ENCODE measurements around the gene ATXN7L1. TPM values are rescaled to one million over a fixed set of nuclear protein-coding genes. Genes with fewer than 3 reads are reported as not detected.

The ATXN7L1 gene
- total RNA-seq, 3 donors from 2014 or later (not counting 1 experiment from before 2014, with no cell fraction given): 37.5 to 48.6 (median 47.9) TPM

DNA sequence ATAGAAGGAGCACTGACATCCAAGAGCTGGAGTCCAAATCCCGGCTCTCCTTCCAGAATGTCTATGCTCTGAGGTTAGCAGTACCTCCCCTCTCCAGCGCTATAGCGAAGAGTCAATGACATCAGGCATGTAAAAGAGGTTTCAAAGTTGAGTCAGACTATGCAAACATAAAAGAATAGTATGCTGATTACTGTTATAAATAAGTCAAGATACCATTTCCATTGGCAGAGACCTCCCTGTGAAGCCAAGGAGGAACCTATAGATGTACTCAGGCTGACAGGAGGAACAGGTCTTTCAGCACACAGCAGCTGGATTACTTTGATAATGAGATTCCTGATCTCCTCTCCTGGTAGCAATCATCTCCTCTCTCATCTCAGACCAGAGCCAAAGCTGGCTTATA, 191.2 kb downstream of the ATXN7L1 start:
- Histone ChIP-seq H3K27me3 (ENCODE audit: control insufficient read depth, insufficient read depth, low read length) (no peaks in the 10 kb centered on the region), H3K9me3 (ENCODE audit: control insufficient read depth, insufficient read depth, low read length) (no peaks in the 10 kb centered on the region), H3K27ac (ENCODE audit: low read length) (no peak overlapping the region), H3K4me3 (ENCODE audit: low read length) (no peak overlapping the region), H3K4me1 (ENCODE audit: control insufficient read depth, insufficient read depth, low read length) (no peaks in the 10 kb centered on the region), H3K36me3 (ENCODE audit: control insufficient read depth, insufficient read depth, low read length) (no peaks in the 10 kb centered on the region)
- DNase-seq (no peak), ATAC-seq (no peak)
- intact Hi-C loops (cut with micrococcal nuclease): no loop called here
- H3K9me3 Mint-ChIP-seq: no peaks in the 10 kb centered on the region
- no peaks in the 10 kb centered on the region for H3K27me3 Mint-ChIP-seq (ENCODE audit: low read depth in 2 of 2)
- no peak overlapping the region for H3K4me3 Mint-ChIP-seq
- peaks cover 0 to 4% of the 10 kb centered on the region in 2 donors for H3K4me1 Mint-ChIP-seq
- 100% methylated on average over 2 of the region's 3 CpGs for WGBS (ENCODE audit: insufficient coverage)
- TF ChIP-seq, protein P1, sequence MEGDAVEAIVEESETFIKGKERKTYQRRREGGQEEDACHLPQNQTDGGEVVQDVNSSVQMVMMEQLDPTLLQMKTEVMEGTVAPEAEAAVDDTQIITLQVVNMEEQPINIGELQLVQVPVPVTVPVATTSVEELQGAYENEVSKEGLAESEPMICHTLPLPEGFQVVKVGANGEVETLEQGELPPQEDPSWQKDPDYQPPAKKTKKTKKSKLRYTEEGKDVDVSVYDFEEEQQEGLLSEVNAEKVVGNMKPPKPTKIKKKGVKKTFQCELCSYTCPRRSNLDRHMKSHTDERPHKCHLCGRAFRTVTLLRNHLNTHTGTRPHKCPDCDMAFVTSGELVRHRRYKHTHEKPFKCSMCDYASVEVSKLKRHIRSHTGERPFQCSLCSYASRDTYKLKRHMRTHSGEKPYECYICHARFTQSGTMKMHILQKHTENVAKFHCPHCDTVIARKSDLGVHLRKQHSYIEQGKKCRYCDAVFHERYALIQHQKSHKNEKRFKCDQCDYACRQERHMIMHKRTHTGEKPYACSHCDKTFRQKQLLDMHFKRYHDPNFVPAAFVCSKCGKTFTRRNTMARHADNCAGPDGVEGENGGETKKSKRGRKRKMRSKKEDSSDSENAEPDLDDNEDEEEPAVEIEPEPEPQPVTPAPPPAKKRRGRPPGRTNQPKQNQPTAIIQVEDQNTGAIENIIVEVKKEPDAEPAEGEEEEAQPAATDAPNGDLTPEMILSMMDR (IDR thresholded peaks at IDR 0.05): no peak
- H3K27ac Mint-ChIP-seq: no peak overlapping the region
- H3K36me3 Mint-ChIP-seq: no peaks in the 10 kb centered on the region

DNA sequence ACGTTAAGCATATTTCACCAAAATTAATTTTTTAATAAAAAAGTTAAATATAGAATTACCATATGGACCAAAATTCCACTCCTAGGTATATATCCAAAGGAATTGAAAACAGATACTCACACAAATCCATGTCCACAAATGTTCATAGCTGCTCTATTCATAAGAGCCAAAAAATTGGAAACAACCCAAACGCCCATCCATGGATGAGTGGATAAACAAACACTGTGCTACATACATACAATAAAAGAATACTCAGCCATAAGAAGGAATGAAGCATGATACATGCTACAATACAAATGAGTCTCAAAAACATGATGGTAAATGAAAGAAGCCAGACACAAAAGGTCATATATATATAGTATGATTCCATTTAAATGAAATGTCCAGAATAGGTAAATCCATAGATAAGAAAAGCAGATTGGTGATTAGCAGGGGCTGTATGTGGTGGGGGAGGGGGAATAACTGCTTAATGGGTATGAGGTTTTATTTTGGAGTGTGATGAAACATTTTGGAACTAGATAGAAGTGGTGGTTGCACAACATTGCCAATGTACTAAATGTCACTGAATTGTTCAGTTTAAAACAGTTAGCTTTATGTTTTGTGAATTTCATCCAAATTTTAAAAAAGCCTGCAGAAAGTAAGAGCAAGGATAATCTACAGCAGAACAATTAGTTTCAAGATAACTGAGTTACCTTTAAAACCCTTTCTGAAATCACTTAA, 193.9 kb downstream of the ATXN7L1 start:
- Mint-ChIP-seq H3K4me3 (no peak overlapping the region), H3K27ac (no peak overlapping the region), H3K36me3 (no peaks in the 10 kb centered on the region), H3K27me3 (ENCODE audit: low read depth in 2 of 2) (no peaks in the 10 kb centered on the region), H3K9me3 (no peaks in the 10 kb centered on the region), H3K4me1 (peaks cover 21 to 26% of the 10 kb centered on the region in 2 donors)
- ATAC-seq (no peak), DNase-seq (no peak)
- TF ChIP-seq, protein P1 (IDR thresholded peaks at IDR 0.05): no peak
- no peaks in the 10 kb centered on the region for H3K27me3 ChIP-seq (ENCODE audit: control insufficient read depth, insufficient read depth, low read length)
- H3K4me1 ChIP-seq (ENCODE audit: control insufficient read depth, insufficient read depth, low read length): peaks cover 18% of the 10 kb centered on the region
- no CpG with 5 or more reads among the region's 2 CpGs for WGBS (ENCODE audit: insufficient coverage)
- H3K27ac ChIP-seq (ENCODE audit: low read length): no peak overlapping the region
- no peaks in the 10 kb centered on the region for H3K36me3 ChIP-seq (ENCODE audit: control insufficient read depth, insufficient read depth, low read length)
- intact Hi-C loops (cut with micrococcal nuclease): no loop called here
- H3K9me3 ChIP-seq (ENCODE audit: control insufficient read depth, insufficient read depth, low read length): no peaks in the 10 kb centered on the region
- H3K4me3 ChIP-seq (ENCODE audit: low read length): no peak overlapping the region

DNA sequence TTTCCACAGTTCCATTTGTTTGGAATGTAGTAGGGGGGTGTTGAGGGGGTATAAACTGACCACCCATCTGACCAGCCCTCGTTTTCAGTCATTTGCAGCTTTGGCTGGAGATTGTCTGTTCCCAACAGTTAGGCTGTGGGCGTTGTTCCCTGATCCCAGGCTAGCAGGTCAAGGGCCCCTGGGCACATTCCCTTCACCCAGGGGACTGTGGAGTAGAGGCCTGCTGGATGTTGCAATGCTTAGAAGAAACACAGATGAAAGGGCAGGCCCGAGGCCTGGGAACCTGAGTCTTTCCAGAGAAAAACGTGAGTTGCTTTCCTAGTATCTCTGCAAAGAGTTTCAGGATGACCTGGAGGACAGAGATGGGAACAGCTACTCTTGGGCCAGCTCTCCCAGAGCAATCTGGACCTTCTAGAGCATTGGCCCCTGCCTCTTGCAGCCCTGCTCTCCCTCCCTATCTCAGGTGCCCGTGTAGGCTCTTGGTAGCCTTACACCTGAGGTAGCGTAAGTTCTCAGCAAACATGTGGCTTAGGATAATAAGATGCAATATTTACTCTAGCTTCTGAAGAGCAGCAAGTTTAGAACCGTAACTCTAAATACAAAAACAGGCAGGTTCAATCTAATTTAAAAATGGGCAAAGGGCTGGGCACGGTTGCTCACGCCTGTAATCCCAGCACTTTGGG, 195.8 kb downstream of the ATXN7L1 start:
- TF ChIP-seq, protein P1 (IDR thresholded peaks at IDR 0.05): no peak
- Mint-ChIP-seq H3K36me3 (no peaks in the 10 kb centered on the region), H3K27me3 (ENCODE audit: low read depth in 2 of 2) (no peaks in the 10 kb centered on the region), H3K4me1 (peaks cover 39 to 45% of the 10 kb centered on the region in 2 donors), H3K9me3 (no peaks in the 10 kb centered on the region), H3K27ac (no peak overlapping the region), H3K4me3 (no peak overlapping the region)
- Histone ChIP-seq H3K4me1 (ENCODE audit: control insufficient read depth, insufficient read depth, low read length) (peaks cover 37% of the 10 kb centered on the region), H3K27ac (ENCODE audit: low read length) (no peak overlapping the region), H3K9me3 (ENCODE audit: control insufficient read depth, insufficient read depth, low read length) (no peaks in the 10 kb centered on the region), H3K4me3 (ENCODE audit: low read length) (no peak overlapping the region), H3K27me3 (ENCODE audit: control insufficient read depth, insufficient read depth, low read length) (no peaks in the 10 kb centered on the region), H3K36me3 (ENCODE audit: control insufficient read depth, insufficient read depth, low read length) (no peaks in the 10 kb centered on the region)
- ATAC-seq (no peak), DNase-seq (no peak)
- intact Hi-C loops (cut with micrococcal nuclease): no loop called here
- WGBS (ENCODE audit: insufficient coverage): 98% methylated on average over 9 of the region's 9 CpGs

All from natural killer cell (primary cell).